ENCODE results near the gene GFPT1. TPM values are rescaled to one million over a fixed set of nuclear protein-coding genes. Genes with fewer than 3 reads are reported as not detected.

The GFPT1 gene
- polyA plus RNA-seq, 1 experiment = 14.8 TPM

DNA sequence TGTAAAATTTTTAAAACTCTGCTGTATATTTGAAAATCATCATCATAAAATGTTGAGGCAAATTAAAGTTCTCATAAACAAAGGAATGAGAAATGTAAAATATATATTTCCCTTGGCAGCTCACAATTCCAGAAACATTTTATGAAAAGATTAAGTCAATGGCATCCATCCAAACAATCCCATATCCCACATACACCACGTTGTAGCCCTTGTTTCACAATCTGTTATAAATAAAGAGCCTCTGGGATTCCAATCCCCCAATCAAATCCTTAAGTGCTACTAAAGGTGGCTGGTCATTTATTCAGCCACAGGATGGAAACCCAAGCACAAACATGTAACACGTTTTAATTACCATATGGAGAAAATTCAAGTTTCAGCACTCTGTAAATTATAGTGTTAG, 51.7 kb downstream of the GFPT1 start:
- TF ChIP-seq CTCF (IDR thresholded peaks at IDR 0.05; ENCODE audit: insufficient read depth, low read depth, low read length) = no peak
- H3K27me3 ChIP-seq (ENCODE audit: control insufficient read depth, insufficient read depth, low read length) = no peaks in the 10 kb centered on the region
- CTCF ChIA-PET = interaction anchor here (0.6 kb wide), 1 partner anchor 231 kb away, joined by 3 read pairs; no protein-coding TSS in a partner anchor
- POLR2A ChIA-PET = no interaction called here
- DNase-seq (ENCODE audit: low read depth) = no peak
- H3K4me3 ChIP-seq (ENCODE audit: low read depth, low read length) = no peak overlapping the region
- peaks cover 7% of the 10 kb centered on the region; the same call in 1 of the 2 replicates for H3K36me3 ChIP-seq (ENCODE audit: control insufficient read depth, insufficient read depth, low read length)

- TF ChIP-seq CTCF (IDR thresholded peaks at IDR 0.05; ENCODE audit: insufficient read depth, low read depth, low read length) = no peak
- Histone ChIP-seq H3K27me3 (ENCODE audit: control insufficient read depth, insufficient read depth, low read length) (no peaks in the 10 kb centered on the region), H3K4me3 (ENCODE audit: low read depth, low read length) (no peak overlapping the region), H3K36me3 (ENCODE audit: control insufficient read depth, insufficient read depth, low read length) (peaks cover 9% of the 10 kb centered on the region)
- POLR2A ChIA-PET = no interaction called here
- no peak for DNase-seq (ENCODE audit: low read depth)
- CTCF ChIA-PET = interaction anchor here (0.8 kb wide), 1 partner anchor 21 kb away, joined by 3 read pairs; no protein-coding TSS in a partner anchor
These were observed 53.7 kb downstream of the GFPT1 start for GRCh38 chr2:69333352-69333751.

GRCh38 chr2:69330781-69331180, 56.2 kb downstream of the GFPT1 start:
- Histone ChIP-seq H3K36me3 (ENCODE audit: control insufficient read depth, insufficient read depth, low read length) (peaks cover 12% of the 10 kb centered on the region), H3K4me3 (ENCODE audit: low read depth, low read length) (no peak overlapping the region), H3K27me3 (ENCODE audit: control insufficient read depth, insufficient read depth, low read length) (no peaks in the 10 kb centered on the region)
- no peak for DNase-seq (ENCODE audit: low read depth)
- ChIA-PET POLR2A (interaction anchor here (0.6 kb wide), 1 partner anchor 117 kb away, joined by 3 read pairs; no protein-coding TSS in a partner anchor), CTCF (no interaction called here)
- no peak for TF ChIP-seq CTCF (IDR thresholded peaks at IDR 0.05; ENCODE audit: insufficient read depth, low read depth, low read length)

- TF ChIP-seq CTCF (IDR thresholded peaks at IDR 0.05; ENCODE audit: insufficient read depth, low read depth, low read length) = no peak
- POLR2A ChIA-PET = no interaction called here
- peaks cover 6% of the 10 kb centered on the region for H3K36me3 ChIP-seq (ENCODE audit: control insufficient read depth, insufficient read depth, low read length)
- CTCF ChIA-PET = no interaction called here
- no peak overlapping the region for H3K4me3 ChIP-seq (ENCODE audit: low read depth, low read length)
- no peak for DNase-seq (ENCODE audit: low read depth)
- no peaks in the 10 kb centered on the region for H3K27me3 ChIP-seq (ENCODE audit: control insufficient read depth, insufficient read depth, low read length)
These were observed 64.4 kb downstream of the GFPT1 start for GRCh38 chr2:69322631-69323030.

DNA sequence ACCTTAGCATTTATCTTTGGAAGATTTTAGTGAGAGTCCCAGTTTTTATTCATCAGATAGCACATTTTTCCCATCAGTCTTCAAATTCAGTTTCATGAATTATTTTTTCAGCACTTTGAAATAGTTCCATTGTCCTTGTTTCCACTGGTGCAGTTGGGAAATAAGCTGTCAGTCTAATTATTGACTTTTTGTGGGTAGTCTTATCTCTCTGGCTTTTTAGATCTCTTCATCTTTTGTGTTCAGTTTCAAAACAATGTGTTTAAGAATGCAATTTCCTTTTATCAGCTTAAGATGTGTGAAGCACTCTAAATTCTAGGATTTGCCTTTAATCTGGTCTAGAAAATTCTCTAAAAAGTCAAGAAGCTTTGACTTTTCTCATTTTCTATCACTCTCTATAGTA, 70.5 kb downstream of the GFPT1 start:
- DNase-seq (ENCODE audit: low read depth) = no peak
- Histone ChIP-seq H3K4me3 (ENCODE audit: low read depth, low read length) (no peak overlapping the region), H3K27me3 (ENCODE audit: control insufficient read depth, insufficient read depth, low read length) (no peaks in the 10 kb centered on the region), H3K36me3 (ENCODE audit: control insufficient read depth, insufficient read depth, low read length) (peaks cover 1% of the 10 kb centered on the region; the same call in 1 of the 2 replicates)
- CTCF ChIA-PET = interaction anchor here (2.8 kb wide), 1 partner anchor 9 kb away, joined by 11 read pairs; no protein-coding TSS in a partner anchor
- TF ChIP-seq CTCF (IDR thresholded peaks at IDR 0.05; ENCODE audit: insufficient read depth, low read depth, low read length) = no peak
- POLR2A ChIA-PET = no interaction called here
